ENCODE measurements around the gene RNASEH1. TPM values are rescaled to one million over a fixed set of nuclear protein-coding genes. Genes with fewer than 3 reads are reported as not detected.

Gene RNASEH1, protein sequence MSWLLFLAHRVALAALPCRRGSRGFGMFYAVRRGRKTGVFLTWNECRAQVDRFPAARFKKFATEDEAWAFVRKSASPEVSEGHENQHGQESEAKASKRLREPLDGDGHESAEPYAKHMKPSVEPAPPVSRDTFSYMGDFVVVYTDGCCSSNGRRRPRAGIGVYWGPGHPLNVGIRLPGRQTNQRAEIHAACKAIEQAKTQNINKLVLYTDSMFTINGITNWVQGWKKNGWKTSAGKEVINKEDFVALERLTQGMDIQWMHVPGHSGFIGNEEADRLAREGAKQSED
- total RNA-seq (ENCODE audit: low replicate concordance) = 23.1 and 34.1 TPM in 2 replicates

DNA sequence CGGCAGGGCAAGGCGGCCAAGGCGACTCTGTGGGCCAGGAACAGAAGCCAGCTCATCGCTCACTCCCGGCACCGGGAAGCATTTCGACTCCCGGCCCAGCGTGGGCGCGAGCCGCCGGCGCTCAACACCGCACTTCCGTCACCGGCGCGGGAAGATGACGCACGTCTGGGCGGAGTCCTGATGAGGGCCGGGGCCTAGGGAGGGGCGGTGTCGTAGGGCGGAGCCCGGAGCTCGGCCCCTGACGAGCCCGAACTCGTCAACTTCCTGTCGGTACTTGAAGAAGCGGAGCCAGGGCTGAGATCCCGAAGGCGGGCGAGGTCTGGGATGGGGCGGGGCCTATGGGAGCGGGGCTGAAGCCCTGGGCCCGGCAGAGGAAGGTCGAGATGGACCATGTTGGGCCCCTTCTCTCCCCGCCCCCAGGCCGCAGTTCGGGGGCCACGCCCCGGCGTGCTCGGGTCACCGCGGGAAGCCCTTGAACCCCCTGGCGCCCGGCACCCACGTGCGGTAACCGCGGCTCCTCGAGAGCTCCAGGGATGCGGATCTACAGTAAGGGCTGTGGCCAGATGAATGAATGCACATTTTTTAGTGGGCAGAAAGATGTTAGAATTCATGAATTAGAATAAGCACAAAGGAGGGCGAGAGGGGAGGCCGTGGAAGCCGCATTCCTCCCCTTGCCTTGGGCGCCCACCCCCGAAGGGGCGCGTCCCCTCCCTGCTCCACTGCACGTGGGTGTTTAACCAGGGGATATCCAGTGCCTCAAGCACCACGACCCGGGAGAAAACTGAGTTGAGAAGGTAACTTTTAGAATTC, at the start of gene RNASEH1:
Gene RNASEH1 (minus strand): TSS at position 129 of the 810 bp plus-strand sequence. CDS start 73 bp downstream, at position 56.

DNA sequence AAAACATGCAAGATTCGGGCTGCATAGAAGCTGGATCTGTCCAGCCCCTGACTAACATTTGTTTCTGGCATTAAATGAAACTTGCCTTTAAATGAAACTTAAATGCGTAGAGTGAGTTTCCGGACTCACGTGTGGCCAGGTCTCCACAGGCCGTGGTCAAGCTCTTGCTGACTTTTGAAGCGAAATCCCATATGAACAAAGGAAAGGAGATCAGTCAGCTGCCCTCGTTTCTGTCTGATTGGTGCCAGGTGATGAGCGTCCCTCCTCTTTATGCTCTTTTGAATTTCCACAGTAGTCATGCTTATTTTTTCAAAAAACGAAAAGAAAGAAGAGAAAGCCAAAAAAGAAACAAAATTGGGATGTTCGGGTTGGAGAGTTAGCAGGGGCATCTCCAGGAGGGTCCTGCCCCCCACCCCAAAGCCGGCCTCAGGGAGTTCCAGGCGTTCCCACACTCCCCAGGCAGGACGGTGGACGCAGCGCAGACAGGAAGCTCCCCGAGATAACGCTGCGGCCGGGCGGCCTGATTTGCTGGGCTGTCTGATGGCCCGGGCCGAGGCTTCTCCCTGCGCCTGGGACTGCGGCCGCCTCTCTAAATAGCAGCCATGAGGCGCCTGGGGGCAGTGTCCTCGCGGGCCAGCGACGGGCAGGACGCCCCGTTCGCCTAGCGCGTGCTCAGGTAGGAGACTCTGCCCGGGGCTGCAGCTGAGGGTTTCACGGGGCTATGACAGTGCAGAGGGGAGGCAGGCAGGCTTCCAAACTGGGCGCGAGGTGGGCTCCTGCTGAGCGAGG, 36.6 kb upstream of the RNASEH1 start, which contains the start of gene COLEC11:
Gene COLEC11 (plus strand): TSS at position 620 of the 789 bp plus-strand sequence. CDS start 9,229 bp downstream, outside the sequence.

DNA sequence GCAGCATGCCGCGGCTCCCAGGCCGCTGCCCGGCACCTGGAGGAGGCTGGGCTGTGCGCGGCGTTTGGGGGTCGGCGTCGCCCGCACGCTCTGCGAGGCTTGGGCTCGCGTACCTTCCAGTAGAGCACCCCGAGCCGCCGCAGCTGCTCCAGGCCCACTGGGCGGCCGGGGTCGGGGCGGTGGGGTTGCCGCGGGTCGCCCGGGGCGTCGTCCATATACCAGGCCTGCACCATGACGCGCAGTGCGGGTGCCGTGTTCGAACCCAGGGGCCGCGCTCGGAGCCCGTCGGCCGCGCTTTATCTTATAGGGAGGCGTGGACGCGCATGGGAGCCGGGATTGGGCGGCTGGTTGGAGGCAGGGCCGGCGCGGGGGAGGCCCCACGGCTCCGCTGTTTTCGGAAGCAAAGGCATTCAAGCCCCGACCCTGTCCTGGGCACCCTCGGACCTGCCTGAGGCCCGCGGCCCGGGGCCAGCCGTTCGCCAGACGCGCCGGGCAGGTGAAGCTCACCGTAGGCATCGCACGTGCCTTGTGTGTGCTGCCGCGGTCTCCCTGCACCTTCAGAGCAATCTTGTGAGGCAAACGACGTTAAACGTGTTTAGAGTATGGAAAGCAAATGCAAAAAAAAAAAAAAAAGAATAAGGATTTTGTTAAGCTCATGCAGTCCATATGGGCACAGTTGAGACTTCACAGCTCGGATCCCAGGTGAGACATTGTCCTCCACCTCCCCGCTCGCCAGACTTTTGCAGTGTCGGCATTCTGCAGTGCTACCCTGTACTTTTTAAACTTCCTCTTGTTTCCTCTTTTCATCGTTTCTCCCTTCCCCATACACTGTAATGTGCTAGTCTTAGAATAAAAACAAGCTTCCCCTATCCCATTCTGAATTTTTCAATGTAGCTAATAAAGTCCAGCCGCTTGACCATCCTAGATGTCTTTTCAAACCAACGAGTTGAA, 38.6 kb downstream of the RNASEH1 start, which contains the start of gene ADI1:
Gene ADI1 (minus strand): TSS at position 277 of the 951 bp plus-strand sequence. CDS start 44 bp downstream, at position 233.

Other genes with a start within 250 kb of the RNASEH1 start
- 21.1 and 32.5 TPM in 2 replicates for gene EIPR1, start 180.5 kb downstream of the RNASEH1 start, total RNA-seq (ENCODE audit: low replicate concordance)
- gene TRAPPC12, start 178.6 kb downstream of the RNASEH1 start, total RNA-seq (ENCODE audit: low replicate concordance) = 61.0 and 66.6 TPM in 2 replicates
- 35.3 TPM in 2 replicates for gene ADI1, start 38.8 kb downstream of the RNASEH1 start, total RNA-seq (ENCODE audit: low replicate concordance)
- 706 and 1,647 TPM in 2 replicates for gene RPS7, start 16.9 kb upstream of the RNASEH1 start, total RNA-seq (ENCODE audit: low replicate concordance)
- gene COLEC11, start 36.8 kb upstream of the RNASEH1 start, total RNA-seq (ENCODE audit: low replicate concordance) = 0.53 and 1.1 TPM in 2 replicates
- not detected in 2 replicates for gene ALLC, start 99.9 kb upstream of the RNASEH1 start, total RNA-seq (ENCODE audit: low replicate concordance)
- gene DCDC2C, start 145.2 kb upstream of the RNASEH1 start, total RNA-seq (ENCODE audit: low replicate concordance) = not detected in 2 replicates